Fibroblast of skin of back (primary cell): ENCODE measurements around the gene ARAP2.
A peak's percentile ranks its signal among the peaks of the same experiment; 100 is the strongest.
"Not testable (repeated sequence)": the region's sequence is repeated elsewhere in the genome, so short reads cannot be mapped to it uniquely, and the experiment has no call there.

Source experiments
- DNase-seq: peaks from one replicate; pipeline ENCODE4 v3.0.0-alpha.2; 2013

Gene ARAP2

GRCh38 chr4:36214735-36215485 is 29.4 kb downstream of the ARAP2 start:
- DNase-seq, result no peak

GRCh38 chr4:36213977-36214376 is 30.3 kb downstream of the ARAP2 start:
- DNase-seq, result no peak

- DNase-seq, result no peak
Measured at GRCh38 chr4:36211084-36211483, 33.2 kb downstream of the ARAP2 start.

- DNase-seq, result no peak
Measured at GRCh38 chr4:36209941-36210649, 34.2 kb downstream of the ARAP2 start.

GRCh38 chr4:36208893-36209473 is 35.3 kb downstream of the ARAP2 start:
- no peak for DNase-seq

- no peak for DNase-seq
Measured at GRCh38 chr4:36207831-36208520, 36.3 kb downstream of the ARAP2 start.

GRCh38 chr4:36207367-36207766 is 36.9 kb downstream of the ARAP2 start:
- DNase-seq, result no peak

GRCh38 chr4:36206603-36207311 is 37.6 kb downstream of the ARAP2 start:
- no peak for DNase-seq

GRCh38 chr4:36206012-36206411 is 38.3 kb downstream of the ARAP2 start:
- DNase-seq, result no peak

- no peak for DNase-seq
Measured at GRCh38 chr4:36198861-36199260, 45.5 kb downstream of the ARAP2 start.

- DNase-seq, result no peak
Measured at GRCh38 chr4:36198068-36198808, 46.1 kb downstream of the ARAP2 start.

- no peak for DNase-seq
Measured at GRCh38 chr4:36197501-36197900, 46.8 kb downstream of the ARAP2 start.

GRCh38 chr4:36196145-36196913 is 48.0 kb downstream of the ARAP2 start:
- DNase-seq, result no peak

- DNase-seq, result no peak
Measured at GRCh38 chr4:36192922-36193321, 51.4 kb downstream of the ARAP2 start.

GRCh38 chr4:36189511-36190226 is 54.6 kb downstream of the ARAP2 start:
- DNase-seq, result no peak

- DNase-seq, result peak; percentile 45
Measured at GRCh38 chr4:36187723-36188333, 56.5 kb downstream of the ARAP2 start.

GRCh38 chr4:36183665-36184393 is 60.5 kb downstream of the ARAP2 start:
- DNase-seq, result no peak

GRCh38 chr4:36183232-36183631 is 61.1 kb downstream of the ARAP2 start:
- DNase-seq, result no peak

- not testable (repeated sequence) for DNase-seq
Measured at GRCh38 chr4:36182315-36182714, 62.0 kb downstream of the ARAP2 start.
